Measurements from ENCODE around the gene SLC25A28. TPM values are rescaled to one million over a fixed set of nuclear protein-coding genes. Genes with fewer than 3 reads are reported as not detected.
A peak's percentile ranks its signal among the peaks of the same experiment; 100 is the strongest.

The SLC25A28 gene
- total RNA-seq, 4 donors from 2014 or later: 29.8 to 42.8 (median 31.5) TPM

DNA sequence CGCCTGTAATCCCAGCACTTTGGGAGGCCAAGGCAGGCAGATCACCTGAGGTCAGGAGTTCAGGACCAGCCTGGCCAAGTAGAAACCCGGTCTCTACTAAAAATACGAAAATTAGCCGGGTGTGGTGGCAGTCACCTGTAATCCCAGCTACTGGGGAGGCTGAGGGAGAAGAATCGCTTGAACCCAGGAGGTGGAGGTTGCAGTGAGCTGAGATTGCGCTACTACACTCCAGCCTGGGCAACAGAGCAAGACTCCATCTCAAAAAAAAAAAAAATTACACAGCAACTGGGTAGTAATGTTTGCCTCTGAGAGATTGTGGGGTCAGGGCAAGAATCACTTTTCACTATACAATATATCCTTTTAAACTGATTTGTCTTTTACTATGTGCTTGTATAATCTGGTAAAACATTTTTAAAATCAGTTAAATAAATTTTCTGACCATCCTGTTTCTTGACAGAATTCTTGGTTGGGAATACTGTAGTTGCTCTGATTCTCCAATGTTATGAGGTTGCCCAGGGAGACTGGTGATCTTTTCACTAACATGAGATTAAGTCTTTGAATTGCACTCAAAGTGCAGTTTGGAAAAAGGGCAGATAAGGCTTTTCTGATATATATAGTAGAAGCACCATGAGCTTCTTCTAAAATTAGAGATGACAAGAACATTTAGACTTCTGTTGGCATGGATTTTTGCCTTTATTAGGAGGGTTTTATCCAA lies 40.6 kb upstream of the SLC25A28 start:
- Histone ChIP-seq H3K4me3 (no peak overlapping the region), H3K9me3 (no peaks in the 10 kb centered on the region), H3K4me1 (peaks cover 10 to 23% (median 20%) of the 10 kb centered on the region in 4 donors), H3K27ac (replicated peaks in 1 of 4) (no peak overlapping the region), H3K27me3 (no peaks in the 10 kb centered on the region), H3K36me3 (peaks cover 0 to 16% (median 2%) of the 10 kb centered on the region in 4 donors)
- intact Hi-C loops (cut with DNase I): no loop called here
- no peak for DNase-seq (ENCODE audit: extremely low spot score)
- 94% methylated on average over 6 of the region's 6 CpGs for WGBS
- TF ChIP-seq POLR2AphosphoS5 (IDR thresholded peaks at IDR 0.05) (no peak), EP300 (IDR thresholded peaks at IDR 0.05) (no peak), POLR2A (IDR thresholded peaks at IDR 0.05; ENCODE audit: low read depth) (no peak)
- TF ChIP-seq, protein P1, sequence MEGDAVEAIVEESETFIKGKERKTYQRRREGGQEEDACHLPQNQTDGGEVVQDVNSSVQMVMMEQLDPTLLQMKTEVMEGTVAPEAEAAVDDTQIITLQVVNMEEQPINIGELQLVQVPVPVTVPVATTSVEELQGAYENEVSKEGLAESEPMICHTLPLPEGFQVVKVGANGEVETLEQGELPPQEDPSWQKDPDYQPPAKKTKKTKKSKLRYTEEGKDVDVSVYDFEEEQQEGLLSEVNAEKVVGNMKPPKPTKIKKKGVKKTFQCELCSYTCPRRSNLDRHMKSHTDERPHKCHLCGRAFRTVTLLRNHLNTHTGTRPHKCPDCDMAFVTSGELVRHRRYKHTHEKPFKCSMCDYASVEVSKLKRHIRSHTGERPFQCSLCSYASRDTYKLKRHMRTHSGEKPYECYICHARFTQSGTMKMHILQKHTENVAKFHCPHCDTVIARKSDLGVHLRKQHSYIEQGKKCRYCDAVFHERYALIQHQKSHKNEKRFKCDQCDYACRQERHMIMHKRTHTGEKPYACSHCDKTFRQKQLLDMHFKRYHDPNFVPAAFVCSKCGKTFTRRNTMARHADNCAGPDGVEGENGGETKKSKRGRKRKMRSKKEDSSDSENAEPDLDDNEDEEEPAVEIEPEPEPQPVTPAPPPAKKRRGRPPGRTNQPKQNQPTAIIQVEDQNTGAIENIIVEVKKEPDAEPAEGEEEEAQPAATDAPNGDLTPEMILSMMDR (IDR thresholded peaks at IDR 0.05): no peak

DNA sequence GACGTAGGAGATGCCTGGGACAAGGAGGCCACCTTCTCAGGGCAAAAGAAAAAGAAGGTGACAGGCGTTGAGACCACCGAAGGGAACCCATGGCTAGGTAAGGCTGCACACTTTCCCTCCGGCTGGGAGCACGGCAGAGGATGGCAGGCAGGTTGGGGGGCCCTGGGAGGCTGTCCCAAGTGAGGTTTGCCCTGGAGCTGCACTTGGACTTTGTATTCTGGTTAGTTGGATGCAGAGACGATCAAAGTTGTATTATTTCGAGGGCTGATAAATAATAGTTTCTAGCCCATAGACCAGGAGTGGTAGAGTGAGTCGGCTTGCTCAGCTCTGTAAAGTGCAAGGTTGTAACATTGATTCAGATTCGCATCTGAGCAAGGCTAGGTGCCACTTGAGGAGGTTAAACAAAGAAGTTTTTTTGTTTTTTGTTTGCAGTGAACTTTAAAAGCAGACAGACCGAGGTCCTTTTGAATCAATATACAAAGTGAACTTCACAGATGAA lies 39.7 kb upstream of the SLC25A28 start:
- DNase-seq (ENCODE audit: extremely low spot score): no peak
- peak overlapping the region; percentile 75 to 85 (median 82) for H3K4me3 ChIP-seq
- peak overlapping the region in 3 of 4 donors; percentile 29 to 61 (median 51) for H3K27ac ChIP-seq (replicated peaks in 1 of 4)
- intact Hi-C loops (cut with DNase I): loop anchor here (5.0 kb wide), 1 partner anchor 38 kb away; the partner anchor contains the start of gene SLC25A28
- H3K36me3 ChIP-seq: peaks cover 0 to 9% (median 0%) of the 10 kb centered on the region in 4 donors
- no peaks in the 10 kb centered on the region for H3K27me3 ChIP-seq
- TF ChIP-seq POLR2A (IDR thresholded peaks at IDR 0.05; ENCODE audit: low read depth) (no peak), POLR2AphosphoS5 (IDR thresholded peaks at IDR 0.05) (no peak), EP300 (IDR thresholded peaks at IDR 0.05) (no peak)
- TF ChIP-seq, protein P1 (IDR thresholded peaks at IDR 0.05): no peak
- WGBS: 14% methylated on average over 10 of the region's 10 CpGs
- H3K4me1 ChIP-seq: peaks cover 10 to 23% (median 20%) of the 10 kb centered on the region in 4 donors
- no peaks in the 10 kb centered on the region for H3K9me3 ChIP-seq

DNA sequence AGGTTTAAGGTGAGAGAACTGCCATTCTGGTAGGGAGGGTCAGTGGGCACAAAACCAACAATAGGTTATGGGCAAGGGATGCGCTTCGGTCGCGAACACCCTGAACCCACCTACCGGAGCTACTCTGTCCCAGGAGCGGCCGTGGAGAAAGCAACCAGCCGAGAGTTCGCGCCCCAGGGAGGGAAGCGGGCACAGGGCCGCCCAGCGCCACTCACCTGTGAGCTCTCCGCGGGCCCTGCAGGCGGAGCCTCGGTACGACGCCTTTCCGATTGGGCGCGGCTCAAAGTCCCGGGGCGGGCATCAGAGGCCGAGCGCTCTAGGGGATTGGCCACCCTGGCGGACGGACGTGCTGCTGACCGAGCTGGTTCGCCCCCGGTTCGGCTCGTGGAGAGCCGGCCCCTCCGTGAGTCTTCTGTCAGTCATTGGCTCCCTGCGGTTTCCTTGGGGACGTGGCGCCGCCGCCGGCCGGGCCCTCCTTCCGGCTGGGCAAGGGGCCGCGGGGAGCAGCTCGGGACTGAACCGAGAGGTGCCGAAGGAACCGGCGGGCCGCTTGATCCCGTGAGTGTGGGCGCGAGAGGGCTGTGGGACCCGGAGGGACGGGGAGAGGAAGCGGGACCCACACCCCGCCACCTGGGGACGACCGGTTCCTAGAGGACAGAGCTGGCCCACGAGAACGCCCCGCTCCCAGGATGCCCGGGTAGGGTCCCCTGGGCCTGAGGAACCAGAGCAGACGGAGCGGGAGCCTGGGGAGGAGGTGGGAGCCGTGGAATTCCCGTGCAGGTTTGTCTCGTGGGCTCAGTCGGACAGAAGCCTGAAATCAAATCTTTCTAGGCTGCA lies 39.0 kb upstream of the SLC25A28 start, which contains the start of gene ENTPD7:
ENTPD7 (plus strand) TSS at position 479 of the 837 bp plus-strand sequence. CDS start 448 bp downstream, outside the sequence.
- DNase-seq (ENCODE audit: extremely low spot score): peak; percentile 98
- Histone ChIP-seq H3K36me3 (peaks cover 0 to 4% (median 0%) of the 10 kb centered on the region in 4 donors), H3K4me3 (peak within 1 kb of the TSS; percentile 75 to 85 (median 82)), H3K9me3 (no peaks in the 10 kb centered on the region), H3K4me1 (peaks cover 10 to 23% (median 20%) of the 10 kb centered on the region in 4 donors), H3K27me3 (no peaks in the 10 kb centered on the region), H3K27ac (replicated peaks in 1 of 4) (peak within 1 kb of the TSS in 3 of 4 donors; percentile 29 to 61 (median 51))
- TF ChIP-seq, protein P1 (IDR thresholded peaks at IDR 0.05): peak; percentile 13 to 52 (median 51)
- no peak for TF ChIP-seq POLR2A (IDR thresholded peaks at IDR 0.05; ENCODE audit: low read depth)
- TF ChIP-seq EP300 (IDR thresholded peaks at IDR 0.05): no peak
- TF ChIP-seq POLR2AphosphoS5 (IDR thresholded peaks at IDR 0.05): peak; percentile 53 to 76
- intact Hi-C loops (cut with DNase I): loop anchor here (5.0 kb wide), 1 partner anchor 37 kb away; the partner anchor contains the start of gene SLC25A28
- under 1% methylated on average over 32 of the region's 71 CpGs for WGBS

DNA sequence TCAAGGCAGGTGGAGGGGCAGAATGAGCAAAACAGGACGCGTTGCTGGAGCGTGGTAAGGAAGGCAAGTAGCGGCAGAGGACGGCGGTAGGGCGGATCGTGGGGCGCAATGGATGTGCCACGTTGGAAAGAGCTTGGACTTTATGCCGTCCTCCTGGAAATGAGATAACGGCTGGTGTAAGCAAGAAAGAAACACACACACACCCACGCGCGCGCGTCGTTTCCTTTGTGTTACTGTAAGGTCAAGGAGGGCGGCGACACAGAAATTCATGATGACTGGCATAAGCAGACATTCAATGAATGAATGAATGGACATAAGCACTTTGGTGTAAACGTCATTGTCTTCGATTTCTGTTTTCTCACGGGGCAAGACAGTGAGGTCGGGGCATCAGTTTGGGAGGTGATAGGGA lies 38.4 kb upstream of the SLC25A28 start:
- WGBS: 15% methylated on average over 24 of the region's 24 CpGs
- peak overlapping the region; percentile 75 to 85 (median 82) for H3K4me3 ChIP-seq
- H3K36me3 ChIP-seq: peaks cover 0 to 3% (median 0%) of the 10 kb centered on the region in 4 donors
- H3K27ac ChIP-seq (replicated peaks in 1 of 4): peak overlapping the region in 1 of 4 donors; percentile 29
- DNase-seq (ENCODE audit: extremely low spot score): no peak
- H3K27me3 ChIP-seq: no peaks in the 10 kb centered on the region
- H3K9me3 ChIP-seq: no peaks in the 10 kb centered on the region
- intact Hi-C loops (cut with DNase I): loop anchor here (5.0 kb wide), 1 partner anchor 36 kb away; the partner anchor contains the start of gene SLC25A28
- TF ChIP-seq EP300 (IDR thresholded peaks at IDR 0.05) (no peak), POLR2AphosphoS5 (IDR thresholded peaks at IDR 0.05) (no peak), POLR2A (IDR thresholded peaks at IDR 0.05; ENCODE audit: low read depth) (no peak)
- TF ChIP-seq, protein P1 (IDR thresholded peaks at IDR 0.05): no peak
- peaks cover 10 to 23% (median 20%) of the 10 kb centered on the region in 4 donors for H3K4me1 ChIP-seq

All from esophagus muscularis mucosa (tissue), 4 donors.